ENCODE measurements around the gene CDK8. TPM values are rescaled to one million over a fixed set of nuclear protein-coding genes. Genes with fewer than 3 reads are reported as not detected.

Gene CDK8
- total and polyA plus RNA-seq, 9 of the 15 experiments (the other 6 are each of a cell fraction or from before 2014, with no cell fraction given), result 11.3 to 33.7 (median 20.3) TPM

- Histone ChIP-seq H3K4me3 (no peak overlapping the region), H3K27me3 (ENCODE audit: control insufficient read depth in 2 of 2, insufficient read depth in 2 of 2, low read length in 2 of 2) (no peaks in the 10 kb centered on the region), H3K9me3 (replicated peaks; ENCODE audit: control insufficient read depth, insufficient read depth, low read depth, low read length) (no peaks in the 10 kb centered on the region), H3K79me2 (ENCODE audit: control insufficient read depth, insufficient read depth, low read length) (peaks cover 6% of the 10 kb centered on the region), H3K27ac (ENCODE audit: extremely low read depth, low read depth, low read length) (no peak overlapping the region), H3K9ac (ENCODE audit: insufficient read depth in 1 of 2, low read depth in 2 of 2, low read length in 2 of 2) (no peak overlapping the region), H3K9me1 (ENCODE audit: control insufficient read depth, insufficient read depth, low read length) (no peaks in the 10 kb centered on the region), H4K20me1 (replicated peaks; ENCODE audit: control insufficient read depth, insufficient read depth, low read length) (no peaks in the 10 kb centered on the region), H3K4me1 (replicated peaks in 1 of 2; ENCODE audit: control insufficient read depth in 2 of 2, insufficient read depth in 2 of 2, low read length in 2 of 2) (no peaks in the 10 kb centered on the region), H3K36me3 (ENCODE audit: control insufficient read depth, insufficient read depth, low read length) (no peaks in the 10 kb centered on the region), H3K4me2 (ENCODE audit: insufficient read depth, low read length) (no peak overlapping the region), H2AFZ (ENCODE audit: low read depth, low read length) (no peak overlapping the region)
- CTCF ChIA-PET (ENCODE audit: low intra/inter-chr PET ratio), result no interaction called here
- DNase-seq (ENCODE audit: extremely low read depth in 1 of 4, low spot score in 3 of 4), result no peak
- FAIRE-seq, result no peak
- no TSS peak for BruUV-seq (replicated peaks)
- in situ Hi-C loops (cut with MboI), result no loop called here
- ATAC-seq, result no peak
- WGBS (ENCODE audit: insufficient coverage, low coverage, missing lambda C conversion rate), result 60% methylated on average over 4 of the region's 4 CpGs
- intact Hi-C loops (cut with micrococcal nuclease), result no loop called here
- POLR2A ChIA-PET, result no interaction called here
- TF ChIP-seq DEAF1 (CRISPR knock-in tag; IDR thresholded peaks at IDR 0.05) (no peak), ZNF740 (CRISPR knock-in tag; IDR thresholded peaks at IDR 0.05) (no peak), ZNF740 (tag; IDR thresholded peaks at IDR 0.05) (no peak), CBFA2T2 (conservative IDR thresholded peaks at IDR 0.05) (no peak), CEBPG (CRISPR knock-in tag; IDR thresholded peaks at IDR 0.05) (no peak), CEBPG (tag; conservative IDR thresholded peaks at IDR 0.05 in 1 of 2, IDR thresholded peaks at IDR 0.05 in 1 of 2) (no peak), BACH1 (tag; IDR thresholded peaks at IDR 0.05) (no peak), PML (IDR thresholded peaks at IDR 0.05; ENCODE audit: low read length) (no peak), NKRF (IDR thresholded peaks at IDR 0.05; ENCODE audit: borderline replicate concordance) (no peak), TSC22D4 (tag; IDR thresholded peaks at IDR 0.05) (no peak), ZNF280A (IDR thresholded peaks at IDR 0.05; ENCODE audit: low read depth, partially characterized antibody) (no peak), MED1 (CRISPR knock-in tag; IDR thresholded peaks at IDR 0.05; ENCODE audit: borderline replicate concordance) (no peak), ZSCAN29 (IDR thresholded peaks at IDR 0.05) (no peak), ZNF263 (CRISPR knock-in tag; IDR thresholded peaks at IDR 0.05; ENCODE audit: borderline replicate concordance) (no peak), RHOXF2B (CRISPR knock-in tag; conservative IDR thresholded peaks at IDR 0.05) (no peak), KDM2B (CRISPR knock-in tag; IDR thresholded peaks at IDR 0.05) (no peak), DNMT1 (IDR thresholded peaks at IDR 0.05) (no peak), SRSF3 (IDR thresholded peaks at IDR 0.05; ENCODE audit: insufficient read depth, low read length) (no peak)
Observed at GRCh38 chr13:26299168-26299750, 45.3 kb downstream of the CDK8 start.

Data from K562 (cell line).